Stomach (tissue), 4 donors: ENCODE data around the gene STX4.

Source experiments
- POLR2A ChIP-seq, 4 donors: fragments of 450-650 bp; IDR thresholded peaks; one replicate each; pipeline ENCODE4 v1.6.1; 2016; ENCODE audit warnings: antibody characterized with exemption in 4 of 4, control low read depth in 2 of 4, mild to moderate bottlenecking in 1 of 4, moderate library complexity in 1 of 4
- POLR2AphosphoS5 ChIP-seq, 3 donors: sonication (generic); formaldehyde crosslinking; IDR thresholded peaks; one replicate each; pipeline ENCODE4 v1.6.1; 2016; ENCODE audit warnings: antibody characterized with exemption in 3 of 3
- TF ChIP-seq, protein P1 (sequence below), 7 experiments: fragments of 450-650 bp in 4 of 7; fragments of 200-600 bp in 3 of 7; sonication (generic) in 3 of 7; IDR thresholded peaks; one replicate each; pipeline ENCODE4 v1.5.1; 2016 to 2019; ENCODE audit warnings: antibody characterized with exemption in 7 of 7, control low read depth in 2 of 7, mild to moderate bottlenecking in 1 of 7

- TF ChIP-seq POLR2A (IDR thresholded peaks at IDR 0.05) = no peak
- TF ChIP-seq, protein P1, sequence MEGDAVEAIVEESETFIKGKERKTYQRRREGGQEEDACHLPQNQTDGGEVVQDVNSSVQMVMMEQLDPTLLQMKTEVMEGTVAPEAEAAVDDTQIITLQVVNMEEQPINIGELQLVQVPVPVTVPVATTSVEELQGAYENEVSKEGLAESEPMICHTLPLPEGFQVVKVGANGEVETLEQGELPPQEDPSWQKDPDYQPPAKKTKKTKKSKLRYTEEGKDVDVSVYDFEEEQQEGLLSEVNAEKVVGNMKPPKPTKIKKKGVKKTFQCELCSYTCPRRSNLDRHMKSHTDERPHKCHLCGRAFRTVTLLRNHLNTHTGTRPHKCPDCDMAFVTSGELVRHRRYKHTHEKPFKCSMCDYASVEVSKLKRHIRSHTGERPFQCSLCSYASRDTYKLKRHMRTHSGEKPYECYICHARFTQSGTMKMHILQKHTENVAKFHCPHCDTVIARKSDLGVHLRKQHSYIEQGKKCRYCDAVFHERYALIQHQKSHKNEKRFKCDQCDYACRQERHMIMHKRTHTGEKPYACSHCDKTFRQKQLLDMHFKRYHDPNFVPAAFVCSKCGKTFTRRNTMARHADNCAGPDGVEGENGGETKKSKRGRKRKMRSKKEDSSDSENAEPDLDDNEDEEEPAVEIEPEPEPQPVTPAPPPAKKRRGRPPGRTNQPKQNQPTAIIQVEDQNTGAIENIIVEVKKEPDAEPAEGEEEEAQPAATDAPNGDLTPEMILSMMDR (IDR thresholded peaks at IDR 0.05) = no peak
- no peak for TF ChIP-seq POLR2AphosphoS5 (IDR thresholded peaks at IDR 0.05)
Measured at GRCh38 chr16:31080035-31080629, 46.8 kb downstream of the STX4 start.
